HepG2 (cell line): ENCODE results near the gene CRAMP1. TPM values are rescaled to one million over a fixed set of nuclear protein-coding genes. Genes with fewer than 3 reads are reported as not detected.
A peak's percentile ranks its signal among the peaks of the same experiment; 100 is the strongest.

Experiments used
- BRCA1 ChIP-seq: sonication (generic); formaldehyde crosslinking; IDR thresholded peaks from 2 replicates; pipeline ENCODE4 v1.4.0; 2020; ENCODE audit warnings: missing genetic modification reagents
- CHD4 ChIP-seq: fragments of 200-600 bp; sonication (generic); IDR thresholded peaks from 2 replicates; pipeline ENCODE4 v1.7.0; 2017; ENCODE audit warnings: mild to moderate bottlenecking, low read length, borderline replicate concordance
- FOXK1 ChIP-seq: sonication (generic); formaldehyde crosslinking; IDR thresholded peaks from 2 replicates; pipeline ENCODE4 v1.4.0; 2020; ENCODE audit warnings: low read depth, missing genetic modification reagents, borderline replicate concordance
- HOXA3 ChIP-seq: sonication (generic); formaldehyde crosslinking; IDR thresholded peaks from 2 replicates; pipeline ENCODE4 v1.5.0; 2020; ENCODE audit warnings: missing genetic modification reagents
- IKZF5 ChIP-seq: IDR thresholded peaks from 2 replicates; pipeline ENCODE4 v1.6.1; 2018; ENCODE audit warnings: missing genetic modification reagents, mild to moderate bottlenecking, missing compliant biosample characterization
- ISX ChIP-seq: sonication (generic); formaldehyde crosslinking; conservative IDR thresholded peaks from 2 replicates; pipeline ENCODE4 v1.5.0; 2020; ENCODE audit warnings: missing genetic modification reagents
- RORA ChIP-seq: sonication (generic); formaldehyde crosslinking; IDR thresholded peaks from 2 replicates; pipeline ENCODE4 v1.5.0; 2020; ENCODE audit warnings: mild to moderate bottlenecking, missing genetic modification reagents, moderate library complexity
- SOX5 ChIP-seq: IDR thresholded peaks from 2 replicates; pipeline ENCODE4 v1.6.1; 2016; ENCODE audit warnings: borderline replicate concordance
- STAT6 ChIP-seq: sonication (generic); formaldehyde crosslinking; IDR thresholded peaks from 2 replicates; pipeline ENCODE4 v1.4.0; 2020; ENCODE audit warnings: missing genetic modification reagents, mild to moderate bottlenecking, borderline replicate concordance
- TARDBP ChIP-seq: sonication (generic); formaldehyde crosslinking; IDR thresholded peaks from 2 replicates; pipeline ENCODE4 v1.8.0; 2022; ENCODE audit warnings: mild to moderate bottlenecking, missing genetic modification reagents
- TEAD2 ChIP-seq: sonication (generic); formaldehyde crosslinking; IDR thresholded peaks from 2 replicates; pipeline ENCODE4 v1.9.0; 2021; ENCODE audit warnings: missing genetic modification reagents
- XRCC5 ChIP-seq: fragments of 200-400 bp; formaldehyde crosslinking; optimal IDR thresholded peaks from 2 replicates; pipeline ENCODE3; 2017; ENCODE audit warnings: mild to moderate bottlenecking, low read length
- ZBTB21 ChIP-seq: sonication (generic); formaldehyde crosslinking; IDR thresholded peaks from 2 replicates; pipeline ENCODE4 v1.4.0; 2020; ENCODE audit warnings: missing genetic modification reagents
- ZBTB7B ChIP-seq: sonication (generic); formaldehyde crosslinking; IDR thresholded peaks from 2 replicates; pipeline ENCODE4 v1.4.0; 2020; ENCODE audit warnings: missing genetic modification reagents
- ZC3H4 ChIP-seq: sonication (generic); formaldehyde crosslinking; IDR thresholded peaks from 2 replicates; pipeline ENCODE4 v1.4.0; 2020; ENCODE audit warnings: missing genetic modification reagents, borderline replicate concordance
- ZFP41 ChIP-seq: sonication (generic); formaldehyde crosslinking; IDR thresholded peaks from 2 replicates; pipeline ENCODE4 v1.4.0; 2020; ENCODE audit warnings: mild to moderate bottlenecking, missing genetic modification reagents, borderline replicate concordance
- ZNF12 ChIP-seq: sonication (generic); formaldehyde crosslinking; IDR thresholded peaks from 2 replicates; pipeline ENCODE4 v1.5.0; 2020; ENCODE audit warnings: missing genetic modification reagents
- ZNF512B ChIP-seq: sonication (generic); formaldehyde crosslinking; IDR thresholded peaks from 2 replicates; pipeline ENCODE4 v1.5.1; 2020; ENCODE audit warnings: missing genetic modification reagents, mild to moderate bottlenecking, borderline replicate concordance
- ZNF570 ChIP-seq: sonication (generic); formaldehyde crosslinking; IDR thresholded peaks from 2 replicates; pipeline ENCODE4 v1.4.0; 2020; ENCODE audit warnings: mild to moderate bottlenecking, missing genetic modification reagents, borderline replicate concordance
- ZNF670 ChIP-seq: sonication (generic); formaldehyde crosslinking; IDR thresholded peaks from 2 replicates; pipeline ENCODE4 v1.8.0; 2022; ENCODE audit warnings: mild to moderate bottlenecking, missing genetic modification reagents, borderline replicate concordance
- ZNF770 ChIP-seq: sonication (generic); formaldehyde crosslinking; IDR thresholded peaks from 2 replicates; pipeline ENCODE4 v1.5.0; 2020; ENCODE audit warnings: mild to moderate bottlenecking, missing genetic modification reagents
- ZNF772 ChIP-seq: sonication (generic); formaldehyde crosslinking; IDR thresholded peaks from 2 replicates; pipeline ENCODE4 v1.5.0; 2020; ENCODE audit warnings: mild to moderate bottlenecking, missing genetic modification reagents
- polyA plus RNA-seq, 8 experiments: library from polyadenylated mRNA; depleted of rRNA in 3 of 8; stranded (reverse) in 7 of 8; unstranded in 1 of 8; fragments of >200 nt; fragmentation: Illumina TruSeq in 4 of 8; extraction: Trizol in 4 of 8; gene quantifications; 2 replicates each; pipeline versions ENCODE4 v1.2.1 to v1.2.3, GENCODE V29; 2011 to 2016; ENCODE audit warnings: low read depth in 4 of 8, missing spikeins in 1 of 8, mixed read lengths in 1 of 8; ENCODE audit not compliant: insufficient read depth in 1 of 8
- total RNA-seq, 5 experiments: library from RNA; depleted of rRNA; stranded (reverse); fragments of >200 nt; fragmentation: Illumina TruSeq; extraction: Trizol; gene quantifications; 2 replicates each; pipeline ENCODE4 v1.2.3, GENCODE V29; 2016; ENCODE audit warnings: low read depth in 1 of 5

The CRAMP1 gene
- total and polyA plus RNA-seq, 2 of the 13 experiments (the other 11 are each of a cell fraction or from before 2014, with no cell fraction given), result 6.8 to 9.7 TPM

GRCh38 chr16:1705688-1706385 lies 93.7 kb downstream of the CRAMP1 start, which contains the start of gene MAPK8IP3 (continued):
- TF ChIP-seq ZC3H4 (CRISPR knock-in tag) (no peak), BRCA1 (CRISPR knock-in tag) (no peak), ZBTB21 (peak; percentile 96), TEAD2 (CRISPR knock-in tag) (no peak), SOX5 (no peak; the same call in 1 of the 2 replicates), ZNF770 (CRISPR knock-in tag) (peak; percentile 89), ZNF772 (no peak; the same call in none of the 2 replicates), ZNF570 (CRISPR knock-in tag) (no peak), RORA (CRISPR knock-in tag) (no peak), ZBTB7B (CRISPR knock-in tag) (no peak; the same call in none of the 2 replicates), CHD4 (no peak), ZFP41 (CRISPR knock-in tag) (no peak), ZNF12 (CRISPR knock-in tag) (no peak), ISX (CRISPR knock-in tag) (peak; percentile 72; the same call in 1 of the 2 replicates), TARDBP (no peak), STAT6 (CRISPR knock-in tag) (no peak), ZNF512B (CRISPR knock-in tag) (no peak), FOXK1 (CRISPR knock-in tag) (peak; percentile 79; the same call in 1 of the 2 replicates), IKZF5 (CRISPR knock-in tag) (peak; percentile 46), ZNF670 (CRISPR knock-in tag) (no peak; the same call in 1 of the 2 replicates), HOXA3 (CRISPR knock-in tag) (peak; percentile 99), XRCC5 (peak; percentile 94)
